ENCODE results near the gene SLC27A3. TPM values are rescaled to one million over a fixed set of nuclear protein-coding genes. Genes with fewer than 3 reads are reported as not detected.

Gene SLC27A3
- total and polyA plus RNA-seq, 9 of the 15 experiments (the other 6 are each of a cell fraction or from before 2014, with no cell fraction given), result 0.57 to 5.2 (median 2.8) TPM

DNA sequence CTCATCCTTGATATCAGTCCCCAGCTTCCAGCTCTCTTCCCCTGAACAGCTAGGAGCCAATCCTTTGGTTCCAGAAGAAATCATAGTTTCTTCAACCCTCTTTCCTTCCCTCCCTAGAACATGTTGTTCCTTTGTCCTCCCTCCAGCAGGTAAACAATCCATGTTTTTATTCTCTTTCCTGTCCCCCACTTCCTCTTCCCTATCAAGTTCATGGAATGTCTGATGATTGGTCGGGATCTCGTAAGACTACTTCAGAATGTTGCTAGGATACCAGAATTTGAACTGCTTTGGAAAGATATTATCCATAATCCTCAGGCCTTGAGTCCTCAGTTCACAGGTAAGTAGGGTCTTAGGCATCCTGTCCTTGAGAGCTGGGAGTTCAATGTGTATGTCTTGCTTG, 23.1 kb upstream of the SLC27A3 start:
- intact Hi-C loops (cut with micrococcal nuclease), result no loop called here

GRCh38 chr1:153752571-153753195, 22.5 kb upstream of the SLC27A3 start:
- intact Hi-C loops (cut with micrococcal nuclease), result no loop called here
- TF ChIP-seq, protein P1, sequence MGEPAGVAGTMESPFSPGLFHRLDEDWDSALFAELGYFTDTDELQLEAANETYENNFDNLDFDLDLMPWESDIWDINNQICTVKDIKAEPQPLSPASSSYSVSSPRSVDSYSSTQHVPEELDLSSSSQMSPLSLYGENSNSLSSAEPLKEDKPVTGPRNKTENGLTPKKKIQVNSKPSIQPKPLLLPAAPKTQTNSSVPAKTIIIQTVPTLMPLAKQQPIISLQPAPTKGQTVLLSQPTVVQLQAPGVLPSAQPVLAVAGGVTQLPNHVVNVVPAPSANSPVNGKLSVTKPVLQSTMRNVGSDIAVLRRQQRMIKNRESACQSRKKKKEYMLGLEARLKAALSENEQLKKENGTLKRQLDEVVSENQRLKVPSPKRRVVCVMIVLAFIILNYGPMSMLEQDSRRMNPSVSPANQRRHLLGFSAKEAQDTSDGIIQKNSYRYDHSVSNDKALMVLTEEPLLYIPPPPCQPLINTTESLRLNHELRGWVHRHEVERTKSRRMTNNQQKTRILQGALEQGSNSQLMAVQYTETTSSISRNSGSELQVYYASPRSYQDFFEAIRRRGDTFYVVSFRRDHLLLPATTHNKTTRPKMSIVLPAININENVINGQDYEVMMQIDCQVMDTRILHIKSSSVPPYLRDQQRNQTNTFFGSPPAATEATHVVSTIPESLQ (CRISPR knock-in tag; IDR thresholded peaks at IDR 0.05), result no peak
- TF ChIP-seq MCM2 (IDR thresholded peaks at IDR 0.05; ENCODE audit: low read depth) (no peak), SPI1 (IDR thresholded peaks at IDR 0.05; ENCODE audit: borderline replicate concordance, low read depth, low read length) (no peak), NELFE (IDR thresholded peaks at IDR 0.05; ENCODE audit: insufficient read depth, insufficient read length) (no peak), KDM1A (IDR thresholded peaks at IDR 0.05) (no peak), ELK3 (CRISPR knock-in tag; IDR thresholded peaks at IDR 0.05) (no peak)

More for the DNA sequence above, 23.1 kb upstream of the SLC27A3 start:
- no peaks in the 10 kb centered on the region for H3K9me3 ChIP-seq (replicated peaks; ENCODE audit: control insufficient read depth, insufficient read depth, low read depth, low read length)
- ChIA-PET CTCF (ENCODE audit: low intra/inter-chr PET ratio) (no interaction called here), POLR2A (interaction anchor here (2.2 kb wide), 1 partner anchor 12 kb away, joined by 7 read pairs; no protein-coding TSS in a partner anchor)
- no peak for FAIRE-seq
- peaks cover 66% of the 10 kb centered on the region for H3K36me3 ChIP-seq (ENCODE audit: control insufficient read depth, insufficient read depth, low read length)
- no peaks in the 10 kb centered on the region; a peak in 3 of 5 replicates for H3K4me1 ChIP-seq (replicated peaks in 1 of 2; ENCODE audit: control insufficient read depth in 2 of 2, insufficient read depth in 2 of 2, low read length in 2 of 2)
- no peaks in the 10 kb centered on the region for H3K79me2 ChIP-seq (ENCODE audit: control insufficient read depth, insufficient read depth, low read length)
- in situ Hi-C loops (cut with MboI), result loop anchor here (10.0 kb wide), 1 partner anchor 397 kb away; the partner anchor contains the start of gene S100A9
- no peaks in the 10 kb centered on the region for H3K27me3 ChIP-seq (ENCODE audit: control insufficient read depth in 2 of 2, insufficient read depth in 2 of 2, low read length in 2 of 2)
- WGBS (ENCODE audit: insufficient coverage, low coverage, missing lambda C conversion rate), result 82% methylated on average over 2 of the region's 2 CpGs
- no peak overlapping the region for H3K4me2 ChIP-seq (ENCODE audit: insufficient read depth, low read length)
- no peak overlapping the region for H3K9ac ChIP-seq (ENCODE audit: insufficient read depth in 1 of 2, low read depth in 2 of 2, low read length in 2 of 2)
- DNase-seq (ENCODE audit: extremely low read depth in 1 of 4, low spot score in 3 of 4), result no peak
- H2AFZ ChIP-seq (ENCODE audit: low read depth, low read length), result no peak overlapping the region
- no peaks in the 10 kb centered on the region for H3K9me1 ChIP-seq (ENCODE audit: control insufficient read depth, insufficient read depth, low read length)
- TF ChIP-seq ESRRA (IDR thresholded peaks at IDR 0.05; ENCODE audit: borderline replicate concordance, low read depth) (no peak), ZFX (CRISPR knock-in tag; IDR thresholded peaks at IDR 0.05) (no peak), ZNF644 (tag; IDR thresholded peaks at IDR 0.05; ENCODE audit: low read depth) (no peak)
- no TSS peak for BruUV-seq (replicated peaks)
- H3K27ac ChIP-seq (ENCODE audit: extremely low read depth, low read depth, low read length), result no peak overlapping the region
- H4K20me1 ChIP-seq (replicated peaks; ENCODE audit: control insufficient read depth, insufficient read depth, low read length), result no peaks in the 10 kb centered on the region
- H3K4me3 ChIP-seq, result no peak overlapping the region
- ATAC-seq, result no peak

More at GRCh38 chr1:153752571-153753195, 22.5 kb upstream of the SLC27A3 start:
- ChIA-PET CTCF (ENCODE audit: low intra/inter-chr PET ratio) (no interaction called here), POLR2A (interaction anchor here (0.7 to 2.2 kb wide), 2 partner anchors 11 to 23 kb away, joined by 3 to 7 read pairs; partner anchors contain the start of gene SLC27A3)
- Histone ChIP-seq H3K4me1 (replicated peaks in 1 of 2; ENCODE audit: control insufficient read depth in 2 of 2, insufficient read depth in 2 of 2, low read length in 2 of 2) (no peaks in the 10 kb centered on the region; a peak in 3 of 5 replicates), H3K9ac (ENCODE audit: insufficient read depth in 1 of 2, low read depth in 2 of 2, low read length in 2 of 2) (no peak overlapping the region; a peak in 1 of 4 replicates), H3K4me2 (ENCODE audit: insufficient read depth, low read length) (no peak overlapping the region), H4K20me1 (replicated peaks; ENCODE audit: control insufficient read depth, insufficient read depth, low read length) (no peaks in the 10 kb centered on the region), H3K27me3 (ENCODE audit: control insufficient read depth in 2 of 2, insufficient read depth in 2 of 2, low read length in 2 of 2) (no peaks in the 10 kb centered on the region), H3K36me3 (ENCODE audit: control insufficient read depth, insufficient read depth, low read length) (peaks cover 66% of the 10 kb centered on the region), H3K9me1 (ENCODE audit: control insufficient read depth, insufficient read depth, low read length) (no peaks in the 10 kb centered on the region), H3K79me2 (ENCODE audit: control insufficient read depth, insufficient read depth, low read length) (no peaks in the 10 kb centered on the region), H3K4me3 (no peak overlapping the region), H3K9me3 (replicated peaks; ENCODE audit: control insufficient read depth, insufficient read depth, low read depth, low read length) (no peaks in the 10 kb centered on the region), H2AFZ (ENCODE audit: low read depth, low read length) (no peak overlapping the region), H3K27ac (ENCODE audit: extremely low read depth, low read depth, low read length) (no peak overlapping the region)
- WGBS (ENCODE audit: insufficient coverage, low coverage, missing lambda C conversion rate), result 59% methylated on average over 7 of the region's 8 CpGs
- ATAC-seq, result no peak
- DNase-seq (ENCODE audit: extremely low read depth in 1 of 4, low spot score in 3 of 4), result no peak
- no peak for FAIRE-seq
- no TSS peak for BruUV-seq (replicated peaks)
- in situ Hi-C loops (cut with MboI), result loop anchor here (10.0 kb wide), 1 partner anchor 398 kb away; the partner anchor contains the start of gene S100A9

Measured in K562 (cell line).